Kidney (tissue), 14 donors: ENCODE results near the gene GGTLC2. TPM values are rescaled to one million over a fixed set of nuclear protein-coding genes. Genes with fewer than 3 reads are reported as not detected.
A peak's percentile ranks its signal among the peaks of the same experiment; 100 is the strongest.
"Not testable (repeated sequence)": the region's sequence is repeated elsewhere in the genome, so short reads cannot be mapped to it uniquely, and the experiment has no call there.

Experiments used
- DNase-seq, 5 donors: peaks; one replicate each; pipeline ENCODE4 v3.0.0-alpha.2; 2013 to 2020
- FAIRE-seq: peaks from 2 replicates; lab custom pipeline; 2012; peaks lifted over from hg19 to GRCh38; lab: Jason Lieb, UNC
- H3K27ac ChIP-seq, 2 donors: one replicate each; pipeline ENCODE4 v1.7.0; 2013; ENCODE audit warnings: low read depth in 2 of 2, low read length in 2 of 2, inconsistent platforms in 1 of 2
- H3K27me3 ChIP-seq: one replicate; pipeline ENCODE4 v1.7.1; 2013; ENCODE audit warnings: low read length, inconsistent platforms; ENCODE audit not compliant: control insufficient read depth, insufficient read depth
- H3K36me3 ChIP-seq, 3 donors: one replicate each; pipeline versions ENCODE4 v1.7.0 to v1.7.1; 2013; ENCODE audit warnings: low read length in 3 of 3, control low read depth in 1 of 3, inconsistent platforms in 1 of 3; ENCODE audit not compliant: insufficient read depth in 3 of 3, control insufficient read depth in 2 of 3
- H3K4me1 ChIP-seq, 3 donors: one replicate each; pipeline versions ENCODE4 v1.7.0 to v1.7.1; 2013; ENCODE audit warnings: low read length in 3 of 3, inconsistent platforms in 1 of 3, low read depth in 1 of 3; ENCODE audit not compliant: control insufficient read depth in 2 of 3, insufficient read depth in 2 of 3
- H3K4me3 ChIP-seq, 3 donors: one replicate each; pipeline versions ENCODE4 v1.7.0 to v1.8.1; 2013; ENCODE audit warnings: low read length in 3 of 3, control low read depth in 1 of 3, inconsistent platforms in 1 of 3
- H3K9ac ChIP-seq, 3 donors: one replicate each; pipeline versions ENCODE4 v1.7.0 to v1.7.1; 2013; ENCODE audit warnings: low read length in 3 of 3, control low read depth in 1 of 3, inconsistent platforms in 1 of 3
- H3K9me3 ChIP-seq, 3 donors: one replicate each; pipeline versions ENCODE4 v1.7.0 to v1.7.1; 2013; ENCODE audit warnings: low read length in 3 of 3, control low read depth in 1 of 3, inconsistent platforms in 1 of 3; ENCODE audit not compliant: control insufficient read depth in 2 of 3, insufficient read depth in 1 of 3
- CTCF ChIP-seq: IDR thresholded peaks from 3 replicates; pipeline ENCODE4 v1.5.1; 2012; ENCODE audit warnings: mild to moderate bottlenecking, moderate library complexity, borderline replicate concordance; ENCODE audit not compliant: insufficient read depth; ENCODE audit errors: extremely low read depth
- intact Hi-C: fragments of 100-400 bp; cut with DNase I; formaldehyde crosslinking; loops from one replicate; pipeline ENCODE4 v1.11.1; 2022
- polyA plus RNA-seq: library from polyadenylated mRNA; stranded (reverse); fragments of 350-450 nt; fragmentation: Illumina TruSeq; extraction: RNeasy Lipid Tissue Mini Kit (QIAGEN cat#74804); gene quantifications from one replicate; pipeline ENCODE4 v1.2.3, GENCODE V29; 2014; ENCODE audit warnings: low read depth, low replicate concordance; ENCODE audit not compliant: insufficient read depth
- total RNA-seq: library from RNA; stranded (reverse); fragmentation: NEBNext Ultra II Directional; extraction: Animal tissue kit (Norgen Biotek cat#: 25700); gene quantifications from one replicate; pipeline ENCODE4 v1.2.1, GENCODE V29; 2021
- donor health status: control.
- donor health status: control.
- donor health status: control.
- donor health status: control.
- donor health status: control.
- donor health status: DM: yes; HTN: yes; CAD: no.
- donor health status: Normal renal cell carcinoma (clear cell type).

GGTLC2 gene
- total and polyA plus RNA-seq, 2 donors from 2014 or later, result 0.76 TPM; not detected in 1

- Histone ChIP-seq H3K9ac (no peak overlapping the region), H3K9me3 (no peaks in the 10 kb centered on the region), H3K4me3 (no peak overlapping the region), H3K27me3 (no peaks in the 10 kb centered on the region), H3K27ac (no peak overlapping the region), H3K36me3 (no peaks in the 10 kb centered on the region), H3K4me1 (no peaks in the 10 kb centered on the region)
- FAIRE-seq (no peak), DNase-seq (no peak)
- intact Hi-C loops, result no loop called here
- no peak for TF ChIP-seq CTCF
These were observed 39.4 kb upstream of the GGTLC2 start for GRCh38 chr22:22605074-22605404.

GRCh38 chr22:22608022-22608421 is 36.4 kb upstream of the GGTLC2 start:
- H3K36me3 ChIP-seq, H3K27ac ChIP-seq, H3K4me3 ChIP-seq, H3K27me3 ChIP-seq, H3K4me1 ChIP-seq, FAIRE-seq, H3K9ac ChIP-seq, intact Hi-C loops, H3K9me3 ChIP-seq, DNase-seq: not testable (repeated sequence)

GRCh38 chr22:22609291-22609690 is 35.1 kb upstream of the GGTLC2 start:
- Histone ChIP-seq H3K9ac (no peak overlapping the region), H3K36me3 (no peaks in the 10 kb centered on the region), H3K27me3 (no peaks in the 10 kb centered on the region), H3K4me3 (no peak overlapping the region), H3K4me1 (no peaks in the 10 kb centered on the region), H3K9me3 (no peaks in the 10 kb centered on the region), H3K27ac (no peak overlapping the region)
- FAIRE-seq, result no peak
- intact Hi-C loops, result no loop called here
- peak in 3 of 5 donors; percentile 36 to 62 (median 55) for DNase-seq
- TF ChIP-seq CTCF, result no peak

GRCh38 chr22:22612516-22612915 is 31.9 kb upstream of the GGTLC2 start:
- no peaks in the 10 kb centered on the region for H3K27me3 ChIP-seq
- H3K9ac ChIP-seq, result no peak overlapping the region
- no peaks in the 10 kb centered on the region for H3K4me1 ChIP-seq
- intact Hi-C loops, result no loop called here
- TF ChIP-seq CTCF, result no peak
- FAIRE-seq, result no peak
- H3K36me3 ChIP-seq, result no peaks in the 10 kb centered on the region
- no peak overlapping the region for H3K27ac ChIP-seq
- H3K9me3 ChIP-seq, result no peaks in the 10 kb centered on the region
- no peak for DNase-seq
- no peak overlapping the region for H3K4me3 ChIP-seq
